NB4 (cell line): ENCODE data around the gene POLR2F.

ENCODE experiments used
- DNase-seq: peaks from one replicate; pipeline ENCODE4 v3.0.0; 2010; ENCODE audit warnings: low read depth
- H3K4me3 ChIP-seq: one replicate; pipeline ENCODE4 v1.5.1; 2011; ENCODE audit warnings: mild to moderate bottlenecking, low read depth, low read length, moderate library complexity
- CTCF ChIP-seq: IDR thresholded peaks from one replicate; pipeline ENCODE4 v1.5.1; 2012; ENCODE audit warnings: low read depth, low read length
- MAX ChIP-seq: IDR thresholded peaks from 2 replicates; pipeline ENCODE4 v1.6.1; 2011; ENCODE audit warnings: low read depth, low read length
- MYC ChIP-seq: IDR thresholded peaks from 2 replicates; pipeline ENCODE4 v1.6.1; 2011; ENCODE audit warnings: low read depth, low read length
- POLR2A ChIP-seq: IDR thresholded peaks from 2 replicates; pipeline ENCODE4 v1.6.1; 2011; ENCODE audit warnings: mild to moderate bottlenecking; ENCODE audit not compliant: insufficient read length; ENCODE audit errors: extremely low read depth

Gene POLR2F

DNA sequence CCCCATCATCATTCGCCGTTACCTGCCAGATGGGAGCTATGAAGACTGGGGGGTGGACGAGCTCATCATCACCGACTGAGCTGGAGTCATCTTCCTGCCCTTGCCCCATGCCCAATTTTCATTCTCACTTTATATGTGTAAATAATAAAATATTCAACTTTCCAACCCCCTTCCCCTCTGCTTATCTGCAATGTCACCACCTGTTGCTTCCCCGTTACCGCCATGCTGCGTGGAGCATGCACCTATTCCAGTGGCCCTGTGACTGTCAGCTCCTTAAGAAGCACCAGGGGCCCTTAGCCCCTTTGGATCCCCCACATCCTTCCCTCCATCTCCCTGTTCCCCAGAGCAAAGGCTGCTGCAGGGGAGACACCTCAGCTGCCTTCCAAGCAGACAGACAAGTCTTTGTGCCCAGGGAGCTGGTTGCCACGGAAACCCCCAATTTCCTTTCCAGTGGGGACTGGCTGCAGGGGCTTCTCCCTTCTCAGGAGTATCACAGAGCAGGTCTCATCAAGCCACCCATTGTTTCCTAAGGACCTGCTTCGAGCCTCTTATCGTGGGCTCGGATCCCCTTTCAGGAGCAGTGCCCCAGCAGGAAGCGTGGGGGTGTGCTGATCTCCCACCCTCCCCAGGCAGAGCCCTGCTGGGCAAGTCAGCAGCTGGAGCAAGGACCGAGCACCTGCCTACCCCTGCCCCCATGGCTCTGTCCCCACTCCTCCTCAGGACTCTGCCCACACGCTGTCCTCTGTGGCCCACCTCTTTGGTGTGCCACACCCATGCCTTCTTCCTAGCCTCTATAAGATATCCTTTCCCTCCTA, 14.3 kb downstream of the POLR2F start:
- DNase-seq = no peak
- TF ChIP-seq CTCF (no peak), MAX (no peak), MYC (no peak), POLR2A (no peak)
- H3K4me3 ChIP-seq = no peak overlapping the region

DNA sequence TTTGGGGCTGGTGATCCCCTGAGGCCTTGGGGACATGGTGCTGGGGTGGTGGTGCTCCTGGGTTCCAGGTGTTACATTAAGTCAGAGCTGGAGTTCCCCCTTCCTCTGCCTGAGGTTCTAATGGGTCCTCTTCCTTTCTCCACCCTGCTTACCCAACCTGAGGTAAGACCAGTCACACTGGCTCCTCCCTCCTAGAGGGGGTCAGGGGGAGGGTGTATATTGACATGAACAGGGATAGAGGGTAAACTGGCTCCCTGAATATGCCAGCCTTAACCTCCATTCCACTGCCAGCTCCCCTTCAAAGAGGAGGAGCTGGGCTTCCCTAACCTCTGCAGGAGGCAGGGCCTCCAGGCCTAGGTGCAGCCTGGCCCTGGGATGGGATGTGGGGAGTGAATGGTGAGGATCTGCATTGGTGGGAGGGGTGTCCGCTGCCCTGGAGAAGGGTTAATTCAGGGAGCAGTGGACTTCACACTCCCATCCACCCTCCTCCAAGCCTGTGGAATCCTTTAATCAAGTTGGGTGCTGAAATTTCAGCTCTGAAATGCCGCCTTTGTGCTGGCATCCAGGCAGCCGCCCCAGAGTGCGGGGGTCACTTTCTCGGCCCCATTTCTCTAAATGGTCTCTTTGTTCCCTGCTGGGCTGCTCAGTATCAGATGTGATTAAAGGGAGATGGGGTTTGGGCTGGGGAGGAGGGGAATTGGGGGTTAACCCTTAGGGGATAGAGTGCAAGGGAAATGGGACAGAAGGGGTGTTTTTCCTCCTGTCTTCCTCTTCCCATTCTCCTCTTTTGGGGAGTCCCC, 15.2 kb downstream of the POLR2F start:
- no peak for DNase-seq
- TF ChIP-seq POLR2A (no peak), CTCF (no peak)
- no peak overlapping the region for H3K4me3 ChIP-seq

DNA sequence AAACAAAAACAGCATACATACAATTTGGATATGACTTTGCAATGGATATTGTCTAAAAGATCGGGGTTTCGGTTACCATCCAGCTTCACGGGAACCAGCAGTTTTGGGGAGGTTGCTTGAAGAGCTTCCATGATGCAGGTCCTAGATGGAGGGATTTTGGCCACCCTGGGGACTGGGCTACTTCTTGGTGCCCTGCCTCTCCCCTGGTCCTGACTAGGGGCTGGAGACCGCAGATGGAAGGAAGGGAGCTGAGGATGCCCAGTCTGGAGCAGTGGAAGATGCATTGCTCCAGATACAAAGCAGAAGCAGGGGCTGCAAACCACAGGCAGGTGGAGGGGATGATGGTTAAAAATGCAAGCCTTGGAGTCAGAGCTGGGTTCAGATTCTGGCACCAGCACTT, 17.4 kb downstream of the POLR2F start:
- DNase-seq = no peak
- no peak for TF ChIP-seq POLR2A
- no peak for TF ChIP-seq MYC
- no peak for TF ChIP-seq MAX
- no peak overlapping the region for H3K4me3 ChIP-seq

DNA sequence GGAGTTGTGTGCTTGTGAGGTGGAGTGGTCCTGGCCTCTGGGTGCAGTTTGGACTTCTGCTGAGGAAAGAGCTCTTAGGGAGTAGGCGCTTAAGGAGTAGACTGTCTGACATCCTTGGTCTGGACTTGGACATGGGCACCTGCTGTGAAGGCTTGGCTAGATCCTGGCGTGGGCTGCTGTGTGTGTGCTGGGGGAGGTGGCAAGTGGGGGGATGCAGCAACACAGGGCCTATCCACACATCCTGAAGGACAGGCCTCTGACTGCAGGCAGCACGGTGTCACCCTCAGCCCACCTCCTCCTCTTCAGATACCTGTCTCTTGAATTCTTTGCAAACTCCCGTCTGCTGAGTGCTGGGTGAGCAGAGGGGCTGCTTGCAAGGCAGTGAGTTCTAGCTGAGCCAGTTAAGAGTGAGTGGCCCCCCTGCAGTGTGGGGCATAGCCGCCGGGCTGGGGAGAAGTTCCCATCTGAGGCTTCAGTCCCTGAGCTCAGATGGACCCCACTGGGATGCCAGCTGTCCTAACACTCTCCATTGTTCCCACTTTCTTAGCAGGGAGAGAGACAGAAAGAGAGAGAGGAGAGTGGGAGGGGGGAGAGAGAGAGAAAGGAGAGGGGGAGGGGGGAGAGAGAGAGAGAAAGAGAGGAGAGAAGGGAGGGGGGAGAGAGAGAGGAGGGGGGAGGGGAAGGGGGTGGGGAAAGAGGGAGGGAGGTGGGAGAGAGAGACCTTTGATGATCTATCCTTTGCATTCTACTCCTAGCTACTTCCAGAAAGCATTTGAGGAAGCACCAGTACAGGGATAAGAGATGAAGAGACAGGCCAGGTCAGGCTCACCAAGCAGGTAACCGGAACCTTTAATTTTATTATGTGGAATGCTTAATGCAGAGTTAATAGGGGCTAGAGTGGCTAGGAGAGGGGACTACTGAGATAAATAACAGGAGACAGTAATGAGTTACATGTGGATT, 18.3 kb downstream of the POLR2F start:
- no peak overlapping the region for H3K4me3 ChIP-seq
- DNase-seq = no peak
- TF ChIP-seq MAX = no peak
- TF ChIP-seq POLR2A = no peak
- TF ChIP-seq MYC = no peak
- no peak for TF ChIP-seq CTCF

- no peak for DNase-seq
- TF ChIP-seq CTCF = no peak
- TF ChIP-seq MAX = no peak
- TF ChIP-seq MYC = no peak
- TF ChIP-seq POLR2A = no peak
- H3K4me3 ChIP-seq = no peak overlapping the region
These were observed 19.0 kb downstream of the POLR2F start for GRCh38 chr22:37972527-37972926.
